Gastroesophageal sphincter (tissue), 3 donors: ENCODE measurements around the gene AZIN2.

Source experiments
- CTCF ChIP-seq, 4 experiments: fragments of 200-600 bp in 2 of 4; fragments of 450-650 bp in 2 of 4; sonication (generic) in 1 of 4; IDR thresholded peaks; one replicate each; pipeline ENCODE4 v1.5.1; 2017 to 2019; ENCODE audit warnings: antibody characterized with exemption in 4 of 4, mild to moderate bottlenecking in 2 of 4, moderate library complexity in 2 of 4
- EP300 ChIP-seq: sonication (generic); formaldehyde crosslinking; IDR thresholded peaks from one replicate; pipeline ENCODE4 v1.6.1; 2017; ENCODE audit warnings: antibody characterized with exemption, mild to moderate bottlenecking
- POLR2A ChIP-seq, 2 donors: fragments of 450-650 bp; IDR thresholded peaks; one replicate each; pipeline ENCODE4 v1.6.1; 2017; ENCODE audit warnings: antibody characterized with exemption in 2 of 2, mild to moderate bottlenecking in 2 of 2, moderate library complexity in 1 of 2
- POLR2AphosphoS5 ChIP-seq: sonication (generic); formaldehyde crosslinking; IDR thresholded peaks from one replicate; pipeline ENCODE4 v1.6.1; 2017; ENCODE audit warnings: antibody characterized with exemption

GRCh38 chr1:33087677-33088076, 6.7 kb downstream of the AZIN2 start:
- no peak for TF ChIP-seq POLR2A (IDR thresholded peaks at IDR 0.05)
- TF ChIP-seq EP300: no peak
- no peak for TF ChIP-seq CTCF (IDR thresholded peaks at IDR 0.05)
- TF ChIP-seq POLR2AphosphoS5: no peak
